Ammon's horn (tissue), 1 donor: ENCODE measurements around the gene TINAGL1.
A peak's percentile ranks its signal among the peaks of the same experiment; 100 is the strongest.
"Not testable (repeated sequence)": the region's sequence is repeated elsewhere in the genome, so short reads cannot be mapped to it uniquely, and the experiment has no call there.

ENCODE experiments used
- DNase-seq: peaks from one replicate; pipeline ENCODE4 v3.0.0-alpha.2; 2016; ENCODE audit warnings: low spot score

TINAGL1 gene

GRCh38 chr1:31583995-31584868 is 7.9 kb downstream of the TINAGL1 start:
- peak; percentile 37 for DNase-seq

GRCh38 chr1:31584869-31585735 is 8.8 kb downstream of the TINAGL1 start:
- DNase-seq: no peak

- DNase-seq: no peak
Measured at GRCh38 chr1:31585736-31586365, 9.5 kb downstream of the TINAGL1 start.

GRCh38 chr1:31586376-31587327 is 10.3 kb downstream of the TINAGL1 start:
- no peak for DNase-seq

GRCh38 chr1:31587328-31587699 is 11.0 kb downstream of the TINAGL1 start:
- DNase-seq: not testable (repeated sequence)

GRCh38 chr1:31587720-31588423 is 11.6 kb downstream of the TINAGL1 start:
- DNase-seq: peak; percentile 45

GRCh38 chr1:31588751-31589515 is 12.6 kb downstream of the TINAGL1 start:
- no peak for DNase-seq

GRCh38 chr1:31591425-31592093 is 15.2 kb downstream of the TINAGL1 start:
- no peak for DNase-seq

- no peak for DNase-seq
Measured at GRCh38 chr1:31592132-31592531, 15.8 kb downstream of the TINAGL1 start.

GRCh38 chr1:31593136-31593665 is 16.9 kb downstream of the TINAGL1 start:
- no peak for DNase-seq

- no peak for DNase-seq
Measured at GRCh38 chr1:31593770-31594632, 17.7 kb downstream of the TINAGL1 start.

- DNase-seq: no peak
Measured at GRCh38 chr1:31595836-31596736, 19.8 kb downstream of the TINAGL1 start.

GRCh38 chr1:31596737-31597097 is 20.4 kb downstream of the TINAGL1 start:
- no peak for DNase-seq

GRCh38 chr1:31598980-31599379 is 22.7 kb downstream of the TINAGL1 start:
- DNase-seq: no peak

GRCh38 chr1:31600641-31601040 is 24.3 kb downstream of the TINAGL1 start:
- no peak for DNase-seq

GRCh38 chr1:31602081-31602480 is 25.8 kb downstream of the TINAGL1 start:
- DNase-seq: no peak

- no peak for DNase-seq
Measured at GRCh38 chr1:31605908-31606427, 29.7 kb downstream of the TINAGL1 start.
